A549 (cell line): ENCODE data around the gene PRR12.

Experiments used
- EP300 ChIP-seq, 2 experiments: fragments of >200 bp; sonication (Bioruptor Twin); formaldehyde crosslinking; IDR thresholded peaks; 2 replicates in 1 of 2; 3 replicates in 1 of 2; pipeline ENCODE4 v1.6.1; 2016 to 2017
- POLR2A ChIP-seq: IDR thresholded peaks from 2 replicates; pipeline ENCODE4 v1.6.1; 2012; ENCODE audit warnings: mild to moderate bottlenecking, low read length
- RFX5 ChIP-seq: fragments of 450-650 bp; IDR thresholded peaks from 2 replicates; pipeline ENCODE4 v1.7.1; 2014; ENCODE audit warnings: antibody characterized with exemption, mild to moderate bottlenecking, moderate library complexity
- SMC3 ChIP-seq: fragments of >200 bp; sonication (Bioruptor Twin); formaldehyde crosslinking; IDR thresholded peaks from 3 replicates; pipeline ENCODE4 v1.6.1; 2018; ENCODE audit warnings: inconsistent platforms
- TF ChIP-seq, protein P1 (sequence below): fragments of >200 bp; sonication (Bioruptor Twin); formaldehyde crosslinking; IDR thresholded peaks from 3 replicates; pipeline ENCODE4 v1.5.1; 2016
- TF ChIP-seq, protein P2 (sequence below): fragments of 450-650 bp; IDR thresholded peaks from 2 replicates; pipeline ENCODE4 v1.6.1; 2014; ENCODE audit warnings: antibody characterized with exemption
- TF ChIP-seq, protein P3 (sequence below): fragments of 200-600 bp; sonication (generic); IDR thresholded peaks from 2 replicates; pipeline ENCODE4 v1.6.1; 2016; ENCODE audit warnings: antibody characterized with exemption, mild to moderate bottlenecking, moderate library complexity
- TF ChIP-seq, protein P4 (sequence below): IDR thresholded peaks from 2 replicates; pipeline ENCODE4 v1.6.1; 2012
- TF ChIP-seq, protein P5 (sequence below): fragments of >200 bp; sonication (Bioruptor Twin); formaldehyde crosslinking; IDR thresholded peaks from 3 replicates; pipeline ENCODE4 v1.6.1; 2016

DNA sequence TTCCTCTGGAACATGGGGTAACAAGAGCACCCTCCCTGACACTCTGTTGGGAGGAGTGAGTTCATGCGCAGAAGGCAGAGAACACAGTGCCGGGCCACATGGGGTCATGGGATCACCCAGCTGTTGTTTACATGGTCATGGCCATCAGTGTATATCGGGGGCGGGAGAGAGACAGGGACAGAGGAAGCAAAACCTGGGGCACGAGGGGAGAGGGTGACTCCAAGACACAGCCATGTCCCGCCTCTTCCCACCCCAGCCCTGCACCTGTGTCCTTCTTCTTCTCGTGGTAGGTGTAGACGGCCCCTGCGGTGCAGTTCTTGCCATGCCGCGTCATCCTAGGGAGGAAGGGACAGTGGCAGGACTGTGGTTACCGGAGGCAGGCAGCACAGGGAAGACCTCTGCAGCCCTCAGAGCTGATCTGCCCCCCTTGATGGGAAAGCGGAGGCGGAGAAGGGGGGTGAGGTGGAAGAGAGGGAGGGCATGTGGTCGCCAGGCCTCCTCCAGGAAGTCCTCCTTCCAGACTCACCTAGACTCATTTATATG, 30.6 kb upstream of the PRR12 start:
- TF ChIP-seq, protein P1, sequence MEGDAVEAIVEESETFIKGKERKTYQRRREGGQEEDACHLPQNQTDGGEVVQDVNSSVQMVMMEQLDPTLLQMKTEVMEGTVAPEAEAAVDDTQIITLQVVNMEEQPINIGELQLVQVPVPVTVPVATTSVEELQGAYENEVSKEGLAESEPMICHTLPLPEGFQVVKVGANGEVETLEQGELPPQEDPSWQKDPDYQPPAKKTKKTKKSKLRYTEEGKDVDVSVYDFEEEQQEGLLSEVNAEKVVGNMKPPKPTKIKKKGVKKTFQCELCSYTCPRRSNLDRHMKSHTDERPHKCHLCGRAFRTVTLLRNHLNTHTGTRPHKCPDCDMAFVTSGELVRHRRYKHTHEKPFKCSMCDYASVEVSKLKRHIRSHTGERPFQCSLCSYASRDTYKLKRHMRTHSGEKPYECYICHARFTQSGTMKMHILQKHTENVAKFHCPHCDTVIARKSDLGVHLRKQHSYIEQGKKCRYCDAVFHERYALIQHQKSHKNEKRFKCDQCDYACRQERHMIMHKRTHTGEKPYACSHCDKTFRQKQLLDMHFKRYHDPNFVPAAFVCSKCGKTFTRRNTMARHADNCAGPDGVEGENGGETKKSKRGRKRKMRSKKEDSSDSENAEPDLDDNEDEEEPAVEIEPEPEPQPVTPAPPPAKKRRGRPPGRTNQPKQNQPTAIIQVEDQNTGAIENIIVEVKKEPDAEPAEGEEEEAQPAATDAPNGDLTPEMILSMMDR = no peak
- TF ChIP-seq, protein P2, sequence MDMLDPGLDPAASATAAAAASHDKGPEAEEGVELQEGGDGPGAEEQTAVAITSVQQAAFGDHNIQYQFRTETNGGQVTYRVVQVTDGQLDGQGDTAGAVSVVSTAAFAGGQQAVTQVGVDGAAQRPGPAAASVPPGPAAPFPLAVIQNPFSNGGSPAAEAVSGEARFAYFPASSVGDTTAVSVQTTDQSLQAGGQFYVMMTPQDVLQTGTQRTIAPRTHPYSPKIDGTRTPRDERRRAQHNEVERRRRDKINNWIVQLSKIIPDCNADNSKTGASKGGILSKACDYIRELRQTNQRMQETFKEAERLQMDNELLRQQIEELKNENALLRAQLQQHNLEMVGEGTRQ = no peak
- TF ChIP-seq, protein P3, sequence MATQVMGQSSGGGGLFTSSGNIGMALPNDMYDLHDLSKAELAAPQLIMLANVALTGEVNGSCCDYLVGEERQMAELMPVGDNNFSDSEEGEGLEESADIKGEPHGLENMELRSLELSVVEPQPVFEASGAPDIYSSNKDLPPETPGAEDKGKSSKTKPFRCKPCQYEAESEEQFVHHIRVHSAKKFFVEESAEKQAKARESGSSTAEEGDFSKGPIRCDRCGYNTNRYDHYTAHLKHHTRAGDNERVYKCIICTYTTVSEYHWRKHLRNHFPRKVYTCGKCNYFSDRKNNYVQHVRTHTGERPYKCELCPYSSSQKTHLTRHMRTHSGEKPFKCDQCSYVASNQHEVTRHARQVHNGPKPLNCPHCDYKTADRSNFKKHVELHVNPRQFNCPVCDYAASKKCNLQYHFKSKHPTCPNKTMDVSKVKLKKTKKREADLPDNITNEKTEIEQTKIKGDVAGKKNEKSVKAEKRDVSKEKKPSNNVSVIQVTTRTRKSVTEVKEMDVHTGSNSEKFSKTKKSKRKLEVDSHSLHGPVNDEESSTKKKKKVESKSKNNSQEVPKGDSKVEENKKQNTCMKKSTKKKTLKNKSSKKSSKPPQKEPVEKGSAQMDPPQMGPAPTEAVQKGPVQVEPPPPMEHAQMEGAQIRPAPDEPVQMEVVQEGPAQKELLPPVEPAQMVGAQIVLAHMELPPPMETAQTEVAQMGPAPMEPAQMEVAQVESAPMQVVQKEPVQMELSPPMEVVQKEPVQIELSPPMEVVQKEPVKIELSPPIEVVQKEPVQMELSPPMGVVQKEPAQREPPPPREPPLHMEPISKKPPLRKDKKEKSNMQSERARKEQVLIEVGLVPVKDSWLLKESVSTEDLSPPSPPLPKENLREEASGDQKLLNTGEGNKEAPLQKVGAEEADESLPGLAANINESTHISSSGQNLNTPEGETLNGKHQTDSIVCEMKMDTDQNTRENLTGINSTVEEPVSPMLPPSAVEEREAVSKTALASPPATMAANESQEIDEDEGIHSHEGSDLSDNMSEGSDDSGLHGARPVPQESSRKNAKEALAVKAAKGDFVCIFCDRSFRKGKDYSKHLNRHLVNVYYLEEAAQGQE = no peak
- TF ChIP-seq EP300 (IDR thresholded peaks at IDR 0.05) (no peak), POLR2A (no peak), RFX5 (no peak), SMC3 (no peak)
- TF ChIP-seq, protein P4, sequence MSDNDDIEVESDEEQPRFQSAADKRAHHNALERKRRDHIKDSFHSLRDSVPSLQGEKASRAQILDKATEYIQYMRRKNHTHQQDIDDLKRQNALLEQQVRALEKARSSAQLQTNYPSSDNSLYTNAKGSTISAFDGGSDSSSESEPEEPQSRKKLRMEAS = no peak
- TF ChIP-seq, protein P5, sequence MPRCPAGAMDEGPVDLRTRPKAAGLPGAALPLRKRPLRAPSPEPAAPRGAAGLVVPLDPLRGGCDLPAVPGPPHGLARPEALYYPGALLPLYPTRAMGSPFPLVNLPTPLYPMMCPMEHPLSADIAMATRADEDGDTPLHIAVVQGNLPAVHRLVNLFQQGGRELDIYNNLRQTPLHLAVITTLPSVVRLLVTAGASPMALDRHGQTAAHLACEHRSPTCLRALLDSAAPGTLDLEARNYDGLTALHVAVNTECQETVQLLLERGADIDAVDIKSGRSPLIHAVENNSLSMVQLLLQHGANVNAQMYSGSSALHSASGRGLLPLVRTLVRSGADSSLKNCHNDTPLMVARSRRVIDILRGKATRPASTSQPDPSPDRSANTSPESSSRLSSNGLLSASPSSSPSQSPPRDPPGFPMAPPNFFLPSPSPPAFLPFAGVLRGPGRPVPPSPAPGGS = no peak
